ENCODE data around the gene CCDC17.
A peak's percentile ranks its signal among the peaks of the same experiment; 100 is the strongest.

CCDC17 gene

GRCh38 chr1:45583666-45584350 lies 40.0 kb downstream of the CCDC17 start, which contains the start of gene NASP:
NASP (plus strand) TSS chr1:45584041; CDS start chr1:45584147, 106 bp downstream.
- no peak for TF ChIP-seq CTCF (conservative IDR thresholded peaks at IDR 0.05; ENCODE audit: control insufficient read depth, insufficient read depth, low read depth, low read length)
- peak within 1 kb of the TSS; percentile 100 for H3K4me3 ChIP-seq (ENCODE audit: control insufficient read depth, low read depth, low read length)
- DNase-seq (ENCODE audit: low read depth): peak; percentile 66

GRCh38 chr1:45583264-45583665 lies 40.6 kb downstream of the CCDC17 start:
- peak overlapping the region; percentile 100 for H3K4me3 ChIP-seq (ENCODE audit: control insufficient read depth, low read depth, low read length)
- peak; percentile 96 for DNase-seq (ENCODE audit: low read depth)
- TF ChIP-seq CTCF (conservative IDR thresholded peaks at IDR 0.05; ENCODE audit: control insufficient read depth, insufficient read depth, low read depth, low read length): no peak

- TF ChIP-seq CTCF (conservative IDR thresholded peaks at IDR 0.05; ENCODE audit: control insufficient read depth, insufficient read depth, low read depth, low read length): no peak
- H3K4me3 ChIP-seq (ENCODE audit: control insufficient read depth, low read depth, low read length): no peak overlapping the region
- DNase-seq (ENCODE audit: low read depth): no peak
Measured at GRCh38 chr1:45574105-45574626, 49.7 kb downstream of the CCDC17 start.

- DNase-seq (ENCODE audit: low read depth): no peak
- H3K4me3 ChIP-seq (ENCODE audit: control insufficient read depth, low read depth, low read length): no peak overlapping the region
- TF ChIP-seq CTCF (conservative IDR thresholded peaks at IDR 0.05; ENCODE audit: control insufficient read depth, insufficient read depth, low read depth, low read length): no peak
Measured at GRCh38 chr1:45573231-45573804, 50.5 kb downstream of the CCDC17 start.

GRCh38 chr1:45570631-45571030 lies 53.2 kb downstream of the CCDC17 start:
- TF ChIP-seq CTCF (conservative IDR thresholded peaks at IDR 0.05; ENCODE audit: control insufficient read depth, insufficient read depth, low read depth, low read length): no peak
- no peak for DNase-seq (ENCODE audit: low read depth)
- H3K4me3 ChIP-seq (ENCODE audit: control insufficient read depth, low read depth, low read length): no peak overlapping the region
